Activated CD4-positive, alpha-beta memory T cell treated with anti-CD3 and anti-CD28 coated beads, Interleukin-2, amount 10 ng/mL, durations not matched to agents 7 days and 5 days (primary cell): ENCODE data around the gene PLEKHD1. TPM values are rescaled to one million over a fixed set of nuclear protein-coding genes. Genes with fewer than 3 reads are reported as not detected.

Source experiments
- CTCF ChIA-PET: fragments of 350-600 bp; sonication (Branson Sonifier 250); formaldehyde crosslinking; loops from one replicate; lab custom pipeline; 2021; ENCODE audit warnings: antibody characterized with exemption, inconsistent platforms; lab: Charles Lee
- POLR2A ChIA-PET: fragments of 350-600 bp; sonication (Branson Sonifier 250); formaldehyde crosslinking; loops from one replicate; lab custom pipeline; 2021; ENCODE audit warnings: antibody characterized with exemption; lab: Charles Lee
- DNase-seq: peaks from one replicate; pipeline ENCODE4 v3.0.0-alpha.2; 2020
- H3K27ac Mint-ChIP-seq: one replicate; pipeline ENCODE4 v1.8.0; 2021; ENCODE audit warnings: mild to moderate bottlenecking, mixed read lengths
- H3K27me3 Mint-ChIP-seq: one replicate; pipeline ENCODE4 v1.8.0; 2021; ENCODE audit warnings: mixed read lengths
- H3K36me3 Mint-ChIP-seq: one replicate; pipeline ENCODE4 v1.8.0; 2021; ENCODE audit warnings: low read depth, mixed read lengths
- H3K4me1 Mint-ChIP-seq: one replicate; pipeline ENCODE4 v1.8.0; 2021; ENCODE audit warnings: mixed read lengths
- H3K4me3 Mint-ChIP-seq: one replicate; pipeline ENCODE4 v1.8.0; 2021; ENCODE audit warnings: mild to moderate bottlenecking, mixed read lengths
- H3K9me3 Mint-ChIP-seq: one replicate; pipeline ENCODE4 v1.8.0; 2021; ENCODE audit warnings: mixed read lengths
- total RNA-seq, 2 experiments: library from RNA; stranded (reverse); gene quantifications; one replicate each; pipeline ENCODE4 v1.2.3, GENCODE V29; 2021

Gene PLEKHD1
- total RNA-seq, 2 experiments from 2014 or later: 0.13 to 0.15 TPM

DNA sequence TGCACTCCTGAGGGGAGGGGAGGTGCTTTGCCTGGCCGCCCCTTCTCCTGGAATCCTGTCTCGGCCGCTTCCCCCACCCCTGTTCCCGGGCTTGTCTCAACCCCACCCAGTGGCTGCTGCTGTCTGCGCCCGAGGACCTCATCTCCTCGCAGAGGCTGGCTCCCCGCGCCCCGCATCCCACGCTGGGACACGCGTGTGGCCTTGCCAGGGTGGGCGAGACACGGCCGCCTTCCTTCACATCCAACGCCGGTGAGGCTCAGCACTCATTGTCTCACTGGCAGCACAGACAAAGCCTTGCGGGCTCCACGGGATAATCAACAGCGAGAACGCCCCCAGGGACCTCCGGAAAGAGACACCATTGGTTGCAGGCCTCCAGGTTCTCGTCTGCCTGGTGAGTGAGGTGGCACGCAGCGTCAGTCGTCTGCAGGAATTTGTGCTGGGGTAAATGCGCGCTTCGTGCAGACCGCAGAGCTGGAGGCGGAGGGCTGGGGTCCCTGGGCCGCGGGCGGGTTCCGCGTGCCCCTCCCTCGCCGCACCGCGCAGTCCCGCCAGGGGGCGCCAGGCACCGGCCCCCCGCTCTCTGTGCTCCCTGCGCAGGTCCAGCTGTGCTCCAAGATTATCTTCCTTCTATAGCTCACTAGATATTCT is 63.3 kb downstream of the PLEKHD1 start:
- Mint-ChIP-seq H3K27me3 (peaks cover 46% of the 10 kb centered on the region), H3K27ac (no peak overlapping the region), H3K9me3 (no peaks in the 10 kb centered on the region), H3K4me3 (no peak overlapping the region), H3K36me3 (no peaks in the 10 kb centered on the region), H3K4me1 (peaks cover 19% of the 10 kb centered on the region)
- CTCF ChIA-PET: interaction anchor here (0.8 to 1.8 kb wide), 12 partner anchors 9 to 179 kb away, joined by 3 to 13 read pairs (median 4); partner anchors contain the start of gene CCDC177
- POLR2A ChIA-PET: no interaction called here
- peak; percentile 23 for DNase-seq

DNA sequence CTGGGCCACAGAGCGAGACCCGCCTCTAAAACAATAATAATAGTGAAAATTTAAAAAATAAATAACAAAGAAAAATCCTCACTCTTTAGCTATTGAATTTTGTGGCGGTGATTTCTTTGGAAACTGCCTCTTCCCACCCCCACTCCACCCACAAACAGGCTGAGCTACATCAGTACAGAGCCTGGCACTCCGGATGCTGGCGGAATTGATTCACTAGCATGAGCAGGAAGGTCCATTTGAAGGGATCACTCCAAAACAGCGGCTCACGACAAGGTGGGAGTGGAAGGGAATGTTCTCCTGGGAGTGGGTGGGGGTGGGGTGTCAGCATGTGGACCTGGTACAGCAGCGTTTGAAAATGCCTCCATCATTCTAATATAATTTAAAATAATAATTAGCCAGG is 64.0 kb downstream of the PLEKHD1 start:
- Mint-ChIP-seq H3K4me3 (no peak overlapping the region), H3K27me3 (peaks cover 52% of the 10 kb centered on the region), H3K4me1 (peaks cover 14% of the 10 kb centered on the region), H3K27ac (no peak overlapping the region), H3K9me3 (no peaks in the 10 kb centered on the region), H3K36me3 (no peaks in the 10 kb centered on the region)
- no peak for DNase-seq
- CTCF ChIA-PET: interaction anchor here (0.8 to 1.8 kb wide), 13 partner anchors 8 to 179 kb away, joined by 3 to 13 read pairs (median 3); partner anchors contain the start of gene CCDC177
- POLR2A ChIA-PET: no interaction called here

GRCh38 chr14:69551511-69551910 is 67.0 kb downstream of the PLEKHD1 start:
- peaks cover 2% of the 10 kb centered on the region for H3K4me1 Mint-ChIP-seq
- ChIA-PET CTCF (no interaction called here), POLR2A (no interaction called here)
- no peak overlapping the region for H3K27ac Mint-ChIP-seq
- H3K36me3 Mint-ChIP-seq: no peaks in the 10 kb centered on the region
- DNase-seq: no peak
- no peak overlapping the region for H3K4me3 Mint-ChIP-seq
- no peaks in the 10 kb centered on the region for H3K9me3 Mint-ChIP-seq
- peaks cover 51% of the 10 kb centered on the region for H3K27me3 Mint-ChIP-seq

DNA sequence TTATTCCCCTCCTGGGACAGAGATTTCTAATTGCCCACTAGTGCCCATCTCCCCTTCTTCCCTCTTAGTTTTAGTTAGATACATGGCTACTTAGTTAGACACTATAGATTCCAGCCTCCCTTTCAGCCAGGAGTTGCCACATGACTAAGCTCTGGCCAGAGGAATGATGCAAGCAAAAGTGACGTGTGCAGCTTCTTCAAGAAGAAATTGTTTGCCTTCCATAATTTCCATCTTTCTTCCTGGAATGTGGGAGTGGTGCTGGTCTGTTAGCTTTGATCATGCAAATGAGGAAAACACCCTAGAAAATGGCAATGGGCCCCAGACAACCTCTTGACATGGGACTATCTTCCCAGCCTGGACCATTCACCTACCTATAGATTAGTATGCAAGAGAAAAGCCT is 68.7 kb downstream of the PLEKHD1 start:
- Mint-ChIP-seq H3K27me3 (peaks cover 45% of the 10 kb centered on the region), H3K9me3 (no peaks in the 10 kb centered on the region), H3K4me1 (no peaks in the 10 kb centered on the region), H3K4me3 (no peak overlapping the region), H3K36me3 (no peaks in the 10 kb centered on the region), H3K27ac (no peak overlapping the region)
- POLR2A ChIA-PET: no interaction called here
- CTCF ChIA-PET: interaction anchor here (1.5 kb wide), 1 partner anchor 9 kb away, joined by 3 read pairs; no protein-coding TSS in a partner anchor
- no peak for DNase-seq

GRCh38 chr14:69554500-69554899 is 70.0 kb downstream of the PLEKHD1 start:
- CTCF ChIA-PET: no interaction called here
- DNase-seq: no peak
- Mint-ChIP-seq H3K27ac (no peak overlapping the region), H3K36me3 (no peaks in the 10 kb centered on the region), H3K27me3 (peaks cover 46% of the 10 kb centered on the region), H3K4me3 (no peak overlapping the region), H3K4me1 (no peaks in the 10 kb centered on the region), H3K9me3 (no peaks in the 10 kb centered on the region)
- POLR2A ChIA-PET: no interaction called here

- Mint-ChIP-seq H3K27ac (no peak overlapping the region), H3K27me3 (peaks cover 46% of the 10 kb centered on the region), H3K4me3 (no peak overlapping the region), H3K4me1 (no peaks in the 10 kb centered on the region), H3K9me3 (no peaks in the 10 kb centered on the region), H3K36me3 (no peaks in the 10 kb centered on the region)
- POLR2A ChIA-PET: no interaction called here
- DNase-seq: no peak
- CTCF ChIA-PET: no interaction called here
Measured at GRCh38 chr14:69558774-69559173, 74.2 kb downstream of the PLEKHD1 start.

GRCh38 chr14:69559581-69560011 is 75.1 kb downstream of the PLEKHD1 start:
- H3K9me3 Mint-ChIP-seq: no peaks in the 10 kb centered on the region
- no peaks in the 10 kb centered on the region for H3K36me3 Mint-ChIP-seq
- DNase-seq: no peak
- H3K27ac Mint-ChIP-seq: no peak overlapping the region
- H3K4me3 Mint-ChIP-seq: no peak overlapping the region
- peaks cover 45% of the 10 kb centered on the region for H3K27me3 Mint-ChIP-seq
- ChIA-PET POLR2A (no interaction called here), CTCF (interaction anchor here (0.5 to 1.9 kb wide), 3 partner anchors 14 to 372 kb away, joined by 3 to 5 read pairs (median 5); no protein-coding TSS in a partner anchor)
- H3K4me1 Mint-ChIP-seq: no peaks in the 10 kb centered on the region

- H3K9me3 Mint-ChIP-seq: no peaks in the 10 kb centered on the region
- POLR2A ChIA-PET: no interaction called here
- CTCF ChIA-PET: interaction anchor here (1.4 to 1.9 kb wide), 2 partner anchors 13 to 19 kb away, joined by 4 to 5 read pairs; no protein-coding TSS in a partner anchor
- no peaks in the 10 kb centered on the region for H3K4me1 Mint-ChIP-seq
- no peak for DNase-seq
- H3K27ac Mint-ChIP-seq: no peak overlapping the region
- no peak overlapping the region for H3K4me3 Mint-ChIP-seq
- no peaks in the 10 kb centered on the region for H3K36me3 Mint-ChIP-seq
- peaks cover 53% of the 10 kb centered on the region for H3K27me3 Mint-ChIP-seq
Measured at GRCh38 chr14:69560826-69561225, 76.3 kb downstream of the PLEKHD1 start.

GRCh38 chr14:69561893-69562292 is 77.4 kb downstream of the PLEKHD1 start:
- Mint-ChIP-seq H3K4me3 (no peak overlapping the region), H3K27ac (no peak overlapping the region), H3K36me3 (no peaks in the 10 kb centered on the region), H3K27me3 (peaks cover 60% of the 10 kb centered on the region), H3K9me3 (no peaks in the 10 kb centered on the region), H3K4me1 (no peaks in the 10 kb centered on the region)
- ChIA-PET CTCF (no interaction called here), POLR2A (no interaction called here)
- no peak for DNase-seq

DNA sequence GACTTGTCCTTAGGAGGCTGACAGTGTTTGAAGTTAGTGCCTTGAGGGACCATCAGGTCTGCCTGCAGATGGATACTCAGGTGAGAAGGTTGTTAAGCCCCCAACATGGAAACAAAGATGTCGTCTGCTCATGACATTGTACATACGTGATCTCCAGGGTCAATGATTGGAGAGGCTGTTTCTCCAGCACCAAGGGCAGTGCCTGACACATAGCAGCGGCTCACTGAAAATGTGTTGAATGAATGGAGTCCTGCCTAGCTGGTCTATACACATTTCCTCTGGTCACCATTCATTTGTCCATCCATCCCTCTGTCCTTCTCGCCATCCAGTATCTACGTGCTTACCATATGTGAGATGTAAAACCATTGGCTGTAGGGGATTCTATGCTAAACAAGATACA is 83.0 kb downstream of the PLEKHD1 start:
- no peaks in the 10 kb centered on the region for H3K4me1 Mint-ChIP-seq
- no peaks in the 10 kb centered on the region for H3K36me3 Mint-ChIP-seq
- no peak for DNase-seq
- POLR2A ChIA-PET: no interaction called here
- CTCF ChIA-PET: no interaction called here
- H3K27ac Mint-ChIP-seq: no peak overlapping the region
- H3K9me3 Mint-ChIP-seq: no peaks in the 10 kb centered on the region
- peaks cover 79% of the 10 kb centered on the region for H3K27me3 Mint-ChIP-seq
- H3K4me3 Mint-ChIP-seq: no peak overlapping the region

DNA sequence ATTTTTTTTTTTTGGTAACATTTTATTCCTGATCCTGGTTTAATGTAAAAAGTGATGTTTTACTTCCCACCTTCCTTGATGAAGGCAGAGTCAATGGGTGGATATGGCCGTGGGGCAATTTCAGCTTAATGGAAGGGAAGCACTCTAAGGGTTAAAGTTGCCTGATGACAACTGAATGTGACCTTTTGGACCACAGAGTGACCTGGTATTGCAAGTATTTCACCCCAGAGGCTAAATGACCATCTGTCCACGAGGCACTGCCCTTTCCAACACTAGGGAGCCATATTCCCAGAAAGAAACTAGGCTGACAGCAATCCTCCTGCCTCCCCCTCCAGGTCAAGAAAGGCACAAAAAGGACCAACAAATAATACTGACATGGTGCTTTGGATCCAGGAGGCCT is 85.3 kb downstream of the PLEKHD1 start:
- DNase-seq: no peak
- Mint-ChIP-seq H3K9me3 (no peaks in the 10 kb centered on the region), H3K4me3 (no peak overlapping the region), H3K27ac (no peak overlapping the region), H3K36me3 (peaks cover 3% of the 10 kb centered on the region), H3K27me3 (peaks cover 77% of the 10 kb centered on the region), H3K4me1 (peaks cover 9% of the 10 kb centered on the region)
- POLR2A ChIA-PET: no interaction called here
- CTCF ChIA-PET: interaction anchor here (0.5 to 1.5 kb wide), 2 partner anchors 21 to 385 kb away, joined by 3 to 4 read pairs; no protein-coding TSS in a partner anchor

DNA sequence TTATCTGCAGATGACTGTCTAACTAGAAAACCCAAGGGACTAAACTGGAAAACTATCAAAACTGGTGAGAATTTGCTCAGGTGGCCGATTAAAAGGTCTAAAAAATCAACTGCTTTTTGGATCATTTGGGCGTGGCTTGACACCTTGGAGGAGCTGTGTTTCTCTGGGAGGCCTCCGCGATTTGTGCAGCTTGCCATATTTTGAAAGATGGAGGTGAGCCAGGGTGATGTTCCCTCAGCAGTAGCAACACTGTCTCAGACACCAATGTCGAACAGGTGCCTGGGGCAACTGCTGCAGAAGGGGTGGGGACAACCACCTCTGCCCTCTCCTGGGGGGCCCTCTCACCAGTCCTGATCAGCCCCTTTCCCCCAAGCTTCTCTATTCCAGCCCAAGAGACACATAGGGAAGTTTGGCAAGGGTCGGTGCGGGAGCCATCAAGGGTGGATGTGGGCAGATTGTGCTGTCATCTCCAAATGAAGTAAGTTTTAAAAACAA is 86.4 kb downstream of the PLEKHD1 start:
- CTCF ChIA-PET: interaction anchor here (4.0 kb wide), 1 partner anchor 156 kb away, joined by 10 read pairs; no protein-coding TSS in a partner anchor
- H3K27me3 Mint-ChIP-seq: peaks cover 76% of the 10 kb centered on the region

DNA sequence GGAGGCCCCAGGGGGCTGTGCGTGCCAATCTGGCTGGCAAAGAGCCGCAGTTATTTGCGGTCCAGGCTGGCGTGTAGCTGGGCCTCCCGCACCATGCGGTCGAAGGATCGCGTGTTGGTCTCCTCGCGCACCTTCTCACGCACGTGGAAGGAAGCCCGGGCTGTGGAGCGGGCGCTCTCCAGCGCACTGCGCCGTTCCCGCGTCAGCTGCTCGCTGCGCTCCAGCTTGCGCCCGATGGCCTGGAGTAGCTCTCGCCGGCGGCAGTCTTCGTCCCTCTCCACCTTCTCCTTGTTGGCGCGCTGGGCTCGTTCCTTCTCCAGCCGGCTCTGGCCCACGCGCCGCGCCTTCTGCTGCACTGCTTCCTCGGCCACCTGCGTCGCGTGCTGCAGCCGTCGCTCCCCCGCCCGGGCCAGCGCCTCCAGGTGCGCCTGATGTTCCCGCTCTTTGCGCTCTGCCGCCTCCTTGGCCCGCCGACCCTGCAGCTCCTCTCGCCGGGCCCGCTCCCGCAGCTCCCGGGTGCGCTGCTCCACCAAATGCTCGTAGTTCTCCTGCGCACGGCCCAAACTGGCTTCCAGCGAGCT is 87.0 kb downstream of the PLEKHD1 start:
- ChIA-PET CTCF (interaction anchor here (1.2 to 4.0 kb wide), 4 partner anchors 23 to 156 kb away, joined by 3 to 10 read pairs (median 7); no protein-coding TSS in a partner anchor), POLR2A (interaction anchor here (3.5 kb wide), 1 partner anchor 196 kb away, joined by 11 read pairs; the partner anchor contains the start of gene SRSF5)
- Mint-ChIP-seq H3K27me3 (peaks cover 78% of the 10 kb centered on the region), H3K4me1 (peaks cover 10% of the 10 kb centered on the region), H3K9me3 (no peaks in the 10 kb centered on the region), H3K36me3 (peaks cover 3% of the 10 kb centered on the region), H3K27ac (no peak overlapping the region), H3K4me3 (no peak overlapping the region)
- no peak for DNase-seq

More for the DNA sequence above, 86.4 kb downstream of the PLEKHD1 start:
- Mint-ChIP-seq H3K36me3 (peaks cover 3% of the 10 kb centered on the region), H3K9me3 (no peaks in the 10 kb centered on the region), H3K4me3 (no peak overlapping the region), H3K27ac (no peak overlapping the region), H3K4me1 (peaks cover 9% of the 10 kb centered on the region)
- POLR2A ChIA-PET: interaction anchor here (3.5 kb wide), 1 partner anchor 196 kb away, joined by 11 read pairs; the partner anchor contains the start of gene SRSF5
- DNase-seq: no peak
